ENCODE results near the gene TBX5. TPM values are rescaled to one million over a fixed set of nuclear protein-coding genes. Genes with fewer than 3 reads are reported as not detected.

TBX5 gene
- total and polyA plus RNA-seq, 9 donors: 0.04 to 0.23 (median 0.17) TPM; not detected in 5

DNA sequence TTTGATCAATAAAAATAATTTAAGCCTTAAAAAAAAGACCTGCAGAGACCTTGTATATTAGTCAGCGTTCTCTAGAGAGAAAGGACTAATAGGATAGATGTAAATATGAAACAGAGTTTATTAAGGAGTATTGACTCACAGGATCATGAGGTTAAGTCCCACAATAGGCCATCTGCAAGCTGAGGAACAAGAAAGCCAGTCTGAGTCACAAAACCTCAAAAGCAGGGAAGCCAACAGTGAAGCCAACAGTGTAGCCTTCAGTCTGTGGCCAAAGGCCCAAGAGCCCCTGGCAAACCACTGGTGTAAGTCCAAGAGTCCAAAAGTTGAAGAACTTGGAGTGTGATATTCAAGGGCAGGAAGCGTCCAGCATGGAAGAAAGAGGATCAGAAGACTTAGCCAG, 66.3 kb downstream of the TBX5 start:
- H3K27me3 ChIP-seq: no peaks in the 10 kb centered on the region
- H3K4me1 ChIP-seq (ENCODE audit: insufficient read depth): no peaks in the 10 kb centered on the region
- H3K36me3 ChIP-seq: no peaks in the 10 kb centered on the region
- intact Hi-C loops (cut with DNase I): no loop called here
- no peaks in the 10 kb centered on the region for H3K9me3 ChIP-seq
- 52 to 72% (median 54%) methylated on average over 2 of the region's 2 CpGs for WGBS, 3 donors
- H3K27ac ChIP-seq: no peak overlapping the region
- DNase-seq: no peak
- TF ChIP-seq EP300 (IDR thresholded peaks at IDR 0.05) (no peak), POLR2A (IDR thresholded peaks at IDR 0.05) (no peak)
- TF ChIP-seq, protein P1, sequence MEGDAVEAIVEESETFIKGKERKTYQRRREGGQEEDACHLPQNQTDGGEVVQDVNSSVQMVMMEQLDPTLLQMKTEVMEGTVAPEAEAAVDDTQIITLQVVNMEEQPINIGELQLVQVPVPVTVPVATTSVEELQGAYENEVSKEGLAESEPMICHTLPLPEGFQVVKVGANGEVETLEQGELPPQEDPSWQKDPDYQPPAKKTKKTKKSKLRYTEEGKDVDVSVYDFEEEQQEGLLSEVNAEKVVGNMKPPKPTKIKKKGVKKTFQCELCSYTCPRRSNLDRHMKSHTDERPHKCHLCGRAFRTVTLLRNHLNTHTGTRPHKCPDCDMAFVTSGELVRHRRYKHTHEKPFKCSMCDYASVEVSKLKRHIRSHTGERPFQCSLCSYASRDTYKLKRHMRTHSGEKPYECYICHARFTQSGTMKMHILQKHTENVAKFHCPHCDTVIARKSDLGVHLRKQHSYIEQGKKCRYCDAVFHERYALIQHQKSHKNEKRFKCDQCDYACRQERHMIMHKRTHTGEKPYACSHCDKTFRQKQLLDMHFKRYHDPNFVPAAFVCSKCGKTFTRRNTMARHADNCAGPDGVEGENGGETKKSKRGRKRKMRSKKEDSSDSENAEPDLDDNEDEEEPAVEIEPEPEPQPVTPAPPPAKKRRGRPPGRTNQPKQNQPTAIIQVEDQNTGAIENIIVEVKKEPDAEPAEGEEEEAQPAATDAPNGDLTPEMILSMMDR (IDR thresholded peaks at IDR 0.05): no peak
- no peak overlapping the region for H3K4me3 ChIP-seq

DNA sequence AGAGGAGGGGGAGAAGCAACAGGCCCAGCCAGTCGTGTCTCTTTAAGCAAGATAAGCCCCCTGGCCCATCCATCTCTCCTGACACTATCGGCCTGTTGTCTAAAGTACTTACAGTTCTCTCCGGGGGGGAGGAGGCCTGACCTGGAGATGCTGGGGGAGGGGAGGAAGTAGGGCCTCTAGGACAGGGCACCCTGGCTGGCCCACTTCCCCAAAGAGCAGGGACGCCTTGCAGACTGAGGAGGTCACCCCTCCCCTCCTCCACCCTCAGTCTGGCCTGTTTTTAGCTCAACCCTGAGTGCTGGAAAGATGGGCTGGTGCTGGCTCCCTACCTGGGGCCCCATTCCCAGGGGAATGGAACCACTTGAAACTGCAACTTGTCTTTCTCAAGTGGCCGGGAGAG, 70.3 kb downstream of the TBX5 start:
- DNase-seq: no peak
- WGBS, 3 donors: 3 to 31% (median 10%) methylated on average over 5 of the region's 5 CpGs

DNA sequence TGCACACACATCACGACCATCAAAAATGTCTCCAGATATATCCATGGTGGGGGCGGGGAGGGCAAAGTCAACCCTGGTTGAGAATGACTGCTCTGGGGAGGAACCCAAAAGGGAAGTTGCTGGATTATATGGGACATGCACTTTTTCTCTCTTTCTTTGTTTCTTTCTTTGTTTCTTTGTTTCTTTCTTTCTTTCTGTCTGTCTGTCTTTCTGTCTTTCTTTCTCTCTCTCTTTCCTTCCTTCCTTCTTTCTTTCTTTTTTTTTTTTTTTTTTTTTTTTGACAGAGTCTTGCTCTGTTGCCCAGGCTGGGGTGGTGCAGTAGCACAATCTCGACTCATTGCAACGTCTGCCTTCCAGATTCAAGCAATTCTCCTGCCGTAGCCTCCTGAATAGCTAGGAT, 71.5 kb downstream of the TBX5 start:
- 78 to 86% (median 79%) methylated on average over 5 of the region's 5 CpGs for WGBS, 3 donors
- no peak for DNase-seq
- no peaks in the 10 kb centered on the region for H3K4me1 ChIP-seq (ENCODE audit: insufficient read depth)
- H3K27me3 ChIP-seq: no peaks in the 10 kb centered on the region
- intact Hi-C loops (cut with DNase I): no loop called here
- H3K27ac ChIP-seq: no peak overlapping the region
- no peaks in the 10 kb centered on the region for H3K9me3 ChIP-seq
- no peaks in the 10 kb centered on the region for H3K36me3 ChIP-seq
- TF ChIP-seq, protein P1 (IDR thresholded peaks at IDR 0.05): no peak
- no peak for TF ChIP-seq EP300 (IDR thresholded peaks at IDR 0.05)
- no peak for TF ChIP-seq POLR2A (IDR thresholded peaks at IDR 0.05)
- H3K4me3 ChIP-seq: no peak overlapping the region

More for the DNA sequence above, 70.3 kb downstream of the TBX5 start:
- intact Hi-C loops (cut with DNase I): no loop called here
- Histone ChIP-seq H3K27ac (no peak overlapping the region), H3K4me1 (ENCODE audit: insufficient read depth) (no peaks in the 10 kb centered on the region), H3K27me3 (no peaks in the 10 kb centered on the region), H3K36me3 (no peaks in the 10 kb centered on the region), H3K4me3 (no peak overlapping the region), H3K9me3 (no peaks in the 10 kb centered on the region)
- no peak for TF ChIP-seq POLR2A (IDR thresholded peaks at IDR 0.05)
- TF ChIP-seq EP300 (IDR thresholded peaks at IDR 0.05): no peak
- TF ChIP-seq, protein P1 (IDR thresholded peaks at IDR 0.05): no peak

DNA sequence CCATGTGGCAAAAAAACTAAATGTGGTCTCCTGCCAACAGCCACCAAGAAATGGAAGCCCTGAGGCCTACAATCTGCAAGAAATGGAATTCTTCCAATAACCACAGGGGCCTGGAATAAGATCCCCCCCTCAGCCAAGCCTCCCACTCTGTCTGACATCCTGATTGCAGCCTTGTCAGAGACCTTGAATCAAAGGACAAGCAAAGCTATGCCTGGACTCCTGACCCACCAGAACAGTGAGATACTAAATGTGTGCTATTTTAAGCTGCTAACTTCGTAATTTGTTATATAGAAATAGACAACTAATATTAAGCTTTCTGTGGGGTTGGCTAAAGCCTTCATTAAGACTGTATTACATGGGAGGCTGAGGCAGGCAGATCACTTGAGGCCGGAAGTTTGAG, 77.7 kb downstream of the TBX5 start:
- H3K4me1 ChIP-seq (ENCODE audit: insufficient read depth): no peaks in the 10 kb centered on the region
- TF ChIP-seq EP300 (IDR thresholded peaks at IDR 0.05) (no peak), POLR2A (IDR thresholded peaks at IDR 0.05) (no peak)
- TF ChIP-seq, protein P1 (IDR thresholded peaks at IDR 0.05): no peak
- H3K27me3 ChIP-seq: no peaks in the 10 kb centered on the region
- no peak overlapping the region for H3K4me3 ChIP-seq
- DNase-seq: no peak
- no peaks in the 10 kb centered on the region for H3K9me3 ChIP-seq
- intact Hi-C loops (cut with DNase I): no loop called here
- no peak overlapping the region for H3K27ac ChIP-seq
- no peaks in the 10 kb centered on the region for H3K36me3 ChIP-seq
- 34 to 53% (median 43%) methylated on average over 2 of the region's 2 CpGs for WGBS, 3 donors

DNA sequence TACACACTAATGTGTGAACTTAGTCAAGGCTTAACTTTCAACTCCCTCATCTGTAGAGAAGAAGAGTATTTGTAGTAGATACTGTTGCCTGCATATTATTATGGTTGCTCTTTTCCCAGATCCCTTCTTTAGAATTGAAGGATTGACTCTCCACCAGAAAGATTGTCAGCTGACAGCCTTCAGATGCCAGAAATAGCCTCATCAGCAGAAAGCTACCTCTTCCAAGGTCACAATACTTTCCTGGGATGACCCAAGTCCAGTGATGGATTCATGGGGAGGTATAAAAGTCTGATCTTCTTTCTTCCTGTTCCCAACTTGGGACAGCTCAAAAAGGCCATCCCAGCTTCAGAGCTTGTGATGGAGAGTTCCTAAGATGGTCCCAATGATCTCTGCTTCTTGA, 78.2 kb downstream of the TBX5 start:
- Histone ChIP-seq H3K27ac (no peak overlapping the region), H3K4me1 (ENCODE audit: insufficient read depth) (no peaks in the 10 kb centered on the region), H3K36me3 (no peaks in the 10 kb centered on the region), H3K27me3 (no peaks in the 10 kb centered on the region), H3K4me3 (no peak overlapping the region), H3K9me3 (no peaks in the 10 kb centered on the region)
- DNase-seq: no peak
- intact Hi-C loops (cut with DNase I): no loop called here
- TF ChIP-seq POLR2A (IDR thresholded peaks at IDR 0.05): no peak
- TF ChIP-seq, protein P1 (IDR thresholded peaks at IDR 0.05): no peak
